Umbilical cord (tissue), 2 donors: Measurements from ENCODE around the gene ATP8B3. TPM values are rescaled to one million over a fixed set of nuclear protein-coding genes. Genes with fewer than 3 reads are reported as not detected.

Source experiments
- DNase-seq: peaks from one replicate; pipeline ENCODE4 v3.0.0-alpha.2; 2015; ENCODE audit warnings: low spot score
- total RNA-seq: library from RNA; depleted of rRNA; stranded (reverse); fragments of >200 nt; gene quantifications from one replicate; pipeline ENCODE4 v1.2.3, GENCODE V29; 2014; ENCODE audit warnings: low replicate concordance; ENCODE audit not compliant: insufficient read depth

The ATP8B3 gene
- total RNA-seq, 1 donor from 2014 or later = 1.9 TPM

- no peak for DNase-seq
Observed at GRCh38 chr19:1746401-1747284, 65.4 kb downstream of the ATP8B3 start.

DNA sequence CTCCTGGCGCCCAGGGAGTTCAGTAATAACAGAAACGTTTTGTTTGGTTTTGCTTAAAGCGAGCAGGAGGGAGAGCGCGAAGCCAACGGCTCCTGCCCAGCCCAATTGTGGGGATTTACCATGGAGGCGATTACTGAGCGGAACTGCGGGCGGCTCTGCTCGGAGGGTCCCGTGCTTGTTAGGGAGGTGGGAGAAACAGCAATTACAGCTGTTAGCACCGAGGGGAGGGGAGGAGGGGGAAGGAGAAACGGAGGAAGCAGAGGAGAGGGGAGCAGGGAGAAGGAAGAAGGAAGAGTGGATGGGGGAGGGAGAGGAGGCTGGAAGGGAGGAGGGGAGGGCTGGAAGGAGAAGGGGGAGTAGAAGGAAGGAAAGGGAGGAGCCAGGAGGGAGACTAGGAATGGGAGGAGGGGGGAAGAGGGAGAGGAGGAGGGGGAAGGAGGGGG, 66.5 kb downstream of the ATP8B3 start:
- DNase-seq = no peak

DNA sequence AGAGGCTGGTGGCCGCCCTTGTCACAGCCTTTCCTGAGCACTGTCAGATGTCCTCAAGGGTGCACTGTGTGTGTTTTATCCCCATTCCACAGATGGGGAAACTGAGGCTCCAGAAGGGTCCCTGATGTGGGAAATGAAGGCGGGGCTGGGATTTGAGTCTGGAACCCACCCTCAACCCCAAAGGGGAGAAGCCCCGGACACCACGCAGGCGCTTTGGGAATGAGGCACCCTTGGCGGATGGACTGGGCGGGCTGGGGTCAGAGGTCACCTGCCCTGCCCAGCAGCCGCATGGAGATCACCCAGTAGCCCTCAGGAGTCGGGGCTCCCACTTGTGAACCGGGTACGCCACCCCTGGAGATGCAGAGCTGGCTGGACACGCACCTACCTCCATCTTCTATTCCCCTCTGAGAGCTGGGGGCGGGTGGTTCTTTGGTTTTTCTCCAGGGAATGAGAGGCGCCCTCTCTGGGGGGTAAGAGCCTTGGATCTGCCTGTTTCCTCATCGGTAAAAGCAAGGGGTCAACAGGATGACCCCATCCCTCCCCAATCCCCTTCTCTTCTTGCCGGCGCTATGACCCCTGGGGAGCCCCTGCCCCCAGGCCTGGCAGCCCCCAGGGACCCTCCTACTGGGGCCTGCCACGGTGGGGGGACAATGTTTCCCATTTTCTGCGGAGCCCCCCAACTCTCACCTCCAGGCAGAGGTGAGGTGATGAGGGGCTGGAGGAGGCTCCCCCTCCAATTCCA, 67.1 kb downstream of the ATP8B3 start:
- DNase-seq = no peak

GRCh38 chr19:1744133-1744665, 67.9 kb downstream of the ATP8B3 start:
- DNase-seq = no peak

- no peak for DNase-seq
Observed at GRCh38 chr19:1742989-1743696, 68.9 kb downstream of the ATP8B3 start.

DNA sequence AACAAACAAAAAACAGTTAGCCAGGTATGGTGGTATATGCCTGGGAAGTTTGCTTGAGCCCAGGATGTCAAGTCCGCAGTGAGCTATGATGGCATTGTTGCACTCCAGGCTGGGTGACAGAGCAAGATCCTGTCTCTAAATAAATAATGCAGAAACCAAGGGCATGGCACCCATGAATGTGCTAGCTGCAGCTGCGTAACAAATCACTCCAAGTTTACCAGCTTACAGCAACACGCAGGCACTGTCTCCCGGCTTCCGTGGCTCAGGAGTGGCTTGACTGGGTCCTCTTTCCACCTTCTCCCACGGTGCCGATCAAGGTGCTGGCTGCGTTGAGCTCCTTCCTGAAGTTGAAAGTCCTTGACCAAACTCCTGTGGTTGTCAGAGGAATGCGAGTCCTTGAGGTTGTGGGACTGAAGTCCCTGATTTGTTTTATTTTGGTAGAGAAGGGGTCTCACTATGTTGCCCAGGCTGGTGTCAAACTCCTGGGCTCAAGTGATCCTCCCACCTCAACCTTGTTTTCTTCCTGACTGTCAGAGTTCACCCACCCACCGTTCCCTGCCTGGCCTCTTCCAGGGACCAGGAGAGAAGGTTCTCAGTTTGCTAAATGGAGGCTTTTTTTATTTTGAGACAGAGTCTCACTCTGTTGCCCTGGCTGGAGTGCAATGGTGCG, 72.0 kb downstream of the ATP8B3 start:
- DNase-seq = no peak

DNA sequence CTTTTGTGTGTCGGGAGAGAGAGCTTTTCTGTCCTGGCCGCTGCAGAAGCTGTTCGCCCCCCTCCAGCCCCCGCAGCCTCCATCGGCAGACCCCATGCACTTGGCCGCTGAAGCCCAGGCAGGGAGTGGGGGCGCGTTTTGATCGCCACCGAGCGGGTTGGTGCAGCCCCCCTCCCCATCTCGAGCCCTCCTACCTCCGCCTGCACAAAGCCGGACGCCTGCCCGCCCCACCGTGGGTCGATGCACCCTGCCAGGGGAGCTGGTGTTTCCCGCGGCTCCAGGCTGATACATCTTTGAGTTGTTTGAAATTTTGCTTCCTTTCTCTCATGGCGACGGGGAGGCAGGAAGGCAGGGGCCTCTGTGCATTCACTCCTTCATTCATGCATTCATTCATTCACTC, 75.1 kb downstream of the ATP8B3 start:
- no peak for DNase-seq

DNA sequence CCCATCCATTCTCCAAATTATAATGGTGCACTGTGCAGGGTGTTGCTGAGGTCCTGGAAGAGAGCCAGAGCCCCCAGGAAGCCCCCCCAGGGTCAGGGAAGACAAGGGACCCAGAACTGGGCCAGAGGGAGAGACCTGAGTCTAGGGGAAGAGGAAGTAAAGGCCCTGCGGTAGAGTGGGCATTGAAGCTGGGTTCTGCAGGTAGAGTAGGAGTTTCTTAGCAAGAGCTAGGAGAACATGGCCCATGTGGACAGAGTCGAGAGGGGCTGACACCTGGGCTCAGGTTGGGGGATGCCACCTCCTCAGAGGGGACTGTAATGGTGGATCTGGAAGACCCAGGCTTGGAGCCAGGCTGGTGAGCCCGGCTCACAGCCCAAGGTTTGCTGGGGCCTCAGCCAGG, 75.8 kb downstream of the ATP8B3 start:
- no peak for DNase-seq

GRCh38 chr19:1734321-1734966, 77.6 kb downstream of the ATP8B3 start:
- DNase-seq = no peak

Other genes starting within 250 kb of the ATP8B3 start
- 50.3 TPM for gene MEX3D, start 244.0 kb downstream of the ATP8B3 start, total RNA-seq
- gene MBD3, start 219.4 kb downstream of the ATP8B3 start, total RNA-seq = 76.1 TPM
- 86.2 TPM for gene UQCR11, start 206.8 kb downstream of the ATP8B3 start, total RNA-seq
- 18.5 TPM for gene TCF3, start 159.7 kb downstream of the ATP8B3 start, total RNA-seq
- gene ONECUT3, start 58.8 kb downstream of the ATP8B3 start, total RNA-seq = 0.48 TPM
- 3.1 TPM for gene REXO1, start 36.2 kb upstream of the ATP8B3 start, total RNA-seq
- 0.96 TPM for gene KLF16, start 51.3 kb upstream of the ATP8B3 start, total RNA-seq
- gene ABHD17A, start 73.2 kb upstream of the ATP8B3 start, total RNA-seq = 86.4 TPM
- gene ADAT3, start 93.1 kb upstream of the ATP8B3 start, total RNA-seq = 7.5 TPM
- gene SCAMP4, start 93.1 kb upstream of the ATP8B3 start, total RNA-seq = 16.4 TPM
- gene CSNK1G2, start 128.9 kb upstream of the ATP8B3 start, total RNA-seq = 51.0 TPM
- gene BTBD2, start 203.4 kb upstream of the ATP8B3 start, total RNA-seq = 31.8 TPM
- 17.8 TPM for gene MKNK2, start 239.0 kb upstream of the ATP8B3 start, total RNA-seq